ENCODE results near the gene IFNL1.

DNA sequence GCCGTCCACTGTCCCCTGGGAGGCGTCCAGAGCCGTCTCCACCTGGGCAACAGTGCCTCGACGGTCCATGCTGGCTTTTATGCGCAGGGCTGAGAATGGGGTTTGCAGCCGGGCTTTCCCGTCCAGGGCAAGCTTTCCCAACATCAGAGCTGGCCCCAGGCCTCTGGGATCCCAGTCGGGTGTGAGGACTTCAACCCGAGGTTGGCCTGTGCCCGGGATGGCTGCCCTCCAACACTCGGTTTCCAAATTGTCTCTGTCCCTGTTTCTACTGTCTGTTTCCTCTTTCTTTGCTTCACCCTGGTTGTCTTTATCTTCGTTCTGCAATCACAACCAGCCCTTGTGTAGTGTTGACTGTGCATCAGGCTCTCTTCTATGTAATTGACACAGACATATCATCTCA is 47.4 kb upstream of the IFNL1 start, which contains the start of gene IFNL4:
- TF ChIP-seq EP300 (IDR thresholded peaks at IDR 0.05; ENCODE audit: low read depth) (no peak), POLR2AphosphoS5 (IDR thresholded peaks at IDR 0.05) (no peak)
- TF ChIP-seq, protein P1, sequence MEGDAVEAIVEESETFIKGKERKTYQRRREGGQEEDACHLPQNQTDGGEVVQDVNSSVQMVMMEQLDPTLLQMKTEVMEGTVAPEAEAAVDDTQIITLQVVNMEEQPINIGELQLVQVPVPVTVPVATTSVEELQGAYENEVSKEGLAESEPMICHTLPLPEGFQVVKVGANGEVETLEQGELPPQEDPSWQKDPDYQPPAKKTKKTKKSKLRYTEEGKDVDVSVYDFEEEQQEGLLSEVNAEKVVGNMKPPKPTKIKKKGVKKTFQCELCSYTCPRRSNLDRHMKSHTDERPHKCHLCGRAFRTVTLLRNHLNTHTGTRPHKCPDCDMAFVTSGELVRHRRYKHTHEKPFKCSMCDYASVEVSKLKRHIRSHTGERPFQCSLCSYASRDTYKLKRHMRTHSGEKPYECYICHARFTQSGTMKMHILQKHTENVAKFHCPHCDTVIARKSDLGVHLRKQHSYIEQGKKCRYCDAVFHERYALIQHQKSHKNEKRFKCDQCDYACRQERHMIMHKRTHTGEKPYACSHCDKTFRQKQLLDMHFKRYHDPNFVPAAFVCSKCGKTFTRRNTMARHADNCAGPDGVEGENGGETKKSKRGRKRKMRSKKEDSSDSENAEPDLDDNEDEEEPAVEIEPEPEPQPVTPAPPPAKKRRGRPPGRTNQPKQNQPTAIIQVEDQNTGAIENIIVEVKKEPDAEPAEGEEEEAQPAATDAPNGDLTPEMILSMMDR (IDR thresholded peaks at IDR 0.05) = no peak

Data from transverse colon (tissue), 4 donors.